HepG2 (cell line): ENCODE data around the gene SYTL5.

ENCODE experiments used
- ATF7 ChIP-seq, 2 experiments: fragments of 450-650 bp in 1 of 2; sonication (generic) in 1 of 2; formaldehyde crosslinking in 1 of 2; IDR thresholded peaks; 2 replicates each; pipeline versions ENCODE4 v1.4.0 to v1.6.1; 2016 to 2020; ENCODE audit warnings: antibody characterized with exemption in 1 of 2, mild to moderate bottlenecking in 1 of 2, missing genetic modification reagents in 1 of 2
- DZIP1 ChIP-seq: sonication (generic); formaldehyde crosslinking; IDR thresholded peaks from 2 replicates; pipeline ENCODE4 v1.5.0; 2020; ENCODE audit warnings: mild to moderate bottlenecking, missing genetic modification reagents
- ERF ChIP-seq: IDR thresholded peaks from 2 replicates; pipeline ENCODE4 v1.6.1; 2018; ENCODE audit warnings: missing biosample characterization, missing genetic modification reagents
- GABPB1 ChIP-seq: IDR thresholded peaks from 2 replicates; pipeline ENCODE4 v1.6.1; 2016; ENCODE audit warnings: mild to moderate bottlenecking, missing genetic modification reagents, moderate library complexity, missing compliant biosample characterization
- GATAD1 ChIP-seq: IDR thresholded peaks from 2 replicates; pipeline ENCODE4 v1.6.1; 2016; ENCODE audit warnings: missing genetic modification reagents, missing compliant biosample characterization
- PTBP1 ChIP-seq: fragments of 200-400 bp; formaldehyde crosslinking; IDR thresholded peaks from 2 replicates; pipeline ENCODE4 v1.6.1; 2018; ENCODE audit warnings: low read length, low read depth; ENCODE audit not compliant: poor library complexity, severe bottlenecking
- SRF ChIP-seq: IDR thresholded peaks from 2 replicates; pipeline ENCODE4 v1.6.1; 2011; ENCODE audit warnings: mild to moderate bottlenecking, low read depth, low read length, moderate library complexity
- TFDP2 ChIP-seq: sonication (generic); formaldehyde crosslinking; IDR thresholded peaks from 2 replicates; pipeline ENCODE4 v1.4.0; 2020; ENCODE audit warnings: missing genetic modification reagents
- ZBTB43 ChIP-seq: sonication (generic); formaldehyde crosslinking; conservative IDR thresholded peaks from 2 replicates; pipeline ENCODE4 v1.4.0; 2020; ENCODE audit warnings: missing genetic modification reagents
- ZNF407 ChIP-seq: sonication (generic); formaldehyde crosslinking; IDR thresholded peaks from one replicate; pipeline ENCODE4 v1.5.1; 2020; ENCODE audit warnings: mild to moderate bottlenecking, missing genetic modification reagents; ENCODE audit errors: not compliant biosample characterization

GRCh38 chrX:38082309-38082708 lies 76.0 kb downstream of the SYTL5 start:
- no peak for TF ChIP-seq GATAD1 (CRISPR knock-in tag)
- TF ChIP-seq ZBTB43 = no peak
- TF ChIP-seq TFDP2 (CRISPR knock-in tag) = no peak
- no peak for TF ChIP-seq GABPB1
- no peak for TF ChIP-seq ZNF407 (CRISPR knock-in tag)
- no peak for TF ChIP-seq ERF (CRISPR knock-in tag)
- no peak for TF ChIP-seq DZIP1
- TF ChIP-seq ATF7 (IDR thresholded peaks at IDR 0.05) = no peak
- no peak for TF ChIP-seq ATF7 (CRISPR knock-in tag; IDR thresholded peaks at IDR 0.05)
- no peak for TF ChIP-seq SRF
- TF ChIP-seq PTBP1 = no peak
